T-helper 1 cell (primary cell): ENCODE data around the gene PRR27.
A peak's percentile ranks its signal among the peaks of the same experiment; 100 is the strongest.

Experiments
- DNase-seq, 5 donors: peaks; one replicate each; pipeline ENCODE4 v3.0.0-alpha.2; 2012 to 2020
- total RNA-seq, 4 donors: gene quantifications; one replicate each; lab custom pipeline; 2026; lab: John Stamatoyannopoulos, UW

The PRR27 gene
- 0 reads per million in 4 donors for total RNA-seq

DNA sequence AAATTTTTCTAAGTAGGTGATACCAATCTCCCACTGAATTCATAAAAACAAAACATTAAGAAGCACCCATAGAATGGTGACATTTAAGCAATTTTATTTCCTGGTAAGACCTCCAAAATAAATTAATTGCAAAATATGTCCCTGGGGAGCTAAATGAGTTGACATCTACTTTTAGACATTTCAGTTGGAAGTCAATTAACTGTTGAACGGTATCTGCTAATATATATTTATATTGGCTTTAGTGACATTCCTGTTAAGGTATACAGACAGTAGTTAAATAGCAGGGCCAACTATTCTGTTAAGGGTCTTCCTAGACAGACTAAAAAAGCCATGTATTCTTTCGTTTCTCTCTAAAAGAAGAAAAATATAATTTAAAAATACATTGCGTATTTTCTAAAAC is at the start of gene PRR27:
TSS of gene PRR27 (plus strand) at position 301 of the 400 bp plus-strand sequence. CDS start 139 bp downstream, outside the sequence.
- DNase-seq = no peak

DNA sequence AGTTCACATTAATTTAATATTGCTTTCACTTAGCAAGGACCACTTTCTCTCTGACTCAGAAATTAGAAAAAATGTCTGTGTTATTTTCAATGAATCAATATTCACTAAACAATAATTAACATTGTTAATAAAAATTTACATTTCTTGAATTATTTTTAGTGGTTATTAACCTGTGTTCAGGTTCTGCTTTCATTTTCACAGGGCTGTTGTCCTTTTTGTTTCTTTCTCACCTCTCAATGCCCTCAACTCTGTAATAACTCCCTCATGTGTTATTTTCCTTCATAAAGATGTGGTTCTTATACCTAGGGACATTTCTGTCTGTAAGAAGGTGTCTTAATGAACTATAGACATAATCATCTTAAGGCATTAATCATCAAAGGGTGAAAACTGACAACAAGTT is 43.1 kb upstream of the PRR27 start:
- DNase-seq = no peak

DNA sequence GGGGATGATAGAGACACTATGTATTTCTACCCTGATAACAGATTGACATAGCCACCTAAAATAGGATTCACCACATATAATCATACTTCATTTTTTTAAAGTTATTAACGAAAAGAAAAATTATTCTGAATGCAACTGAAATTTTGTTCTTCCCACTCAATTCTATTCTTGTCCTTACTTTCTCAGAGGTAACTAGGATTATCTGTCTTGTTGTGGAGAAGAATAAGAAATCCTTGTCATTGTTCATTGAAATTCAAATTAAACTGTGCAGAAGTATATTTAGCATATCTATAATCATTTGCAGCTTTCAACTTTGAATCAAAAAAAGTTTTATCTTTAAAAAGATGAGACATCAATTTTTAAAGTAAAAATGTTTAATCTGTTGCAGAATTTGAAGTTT is 40.4 kb upstream of the PRR27 start:
- DNase-seq = no peak

DNA sequence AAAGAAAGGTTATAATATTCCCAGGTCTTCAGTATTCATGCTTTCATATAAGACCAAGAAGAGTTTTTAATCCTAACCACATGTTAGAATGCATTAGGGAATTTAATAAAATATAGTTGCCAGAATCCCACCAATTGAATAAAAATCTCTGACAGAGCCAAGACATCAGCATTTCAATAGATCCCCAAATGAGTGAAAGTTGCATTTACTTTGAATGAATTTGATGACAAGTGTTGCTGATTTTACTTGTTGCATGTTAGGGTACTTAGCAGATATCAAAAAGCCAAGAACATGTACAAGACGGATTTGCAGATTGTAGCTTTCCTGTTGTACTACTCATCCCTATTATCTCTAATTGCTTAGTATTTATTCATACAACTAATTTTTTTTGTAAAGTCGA is 39.9 kb upstream of the PRR27 start:
- no peak for DNase-seq

DNA sequence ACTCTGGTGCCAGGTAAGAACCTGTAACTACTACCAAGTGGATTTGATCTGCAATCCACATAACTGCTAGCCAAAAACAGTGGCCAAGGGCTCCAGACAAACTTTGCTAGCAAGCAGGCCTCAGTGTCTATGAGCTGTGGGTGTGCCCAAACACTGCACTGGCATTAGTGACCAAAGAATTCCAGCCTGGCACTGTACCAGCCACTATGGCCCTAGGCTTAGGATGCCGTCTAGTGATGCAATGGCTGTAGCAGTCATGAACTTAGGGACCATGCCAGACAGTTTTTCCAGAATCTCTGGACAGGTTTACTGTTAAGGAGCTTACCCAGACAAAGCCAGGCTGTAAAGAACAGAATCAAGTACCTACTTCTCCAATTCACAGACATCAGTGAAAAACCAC is 33.7 kb upstream of the PRR27 start:
- no peak for DNase-seq

DNA sequence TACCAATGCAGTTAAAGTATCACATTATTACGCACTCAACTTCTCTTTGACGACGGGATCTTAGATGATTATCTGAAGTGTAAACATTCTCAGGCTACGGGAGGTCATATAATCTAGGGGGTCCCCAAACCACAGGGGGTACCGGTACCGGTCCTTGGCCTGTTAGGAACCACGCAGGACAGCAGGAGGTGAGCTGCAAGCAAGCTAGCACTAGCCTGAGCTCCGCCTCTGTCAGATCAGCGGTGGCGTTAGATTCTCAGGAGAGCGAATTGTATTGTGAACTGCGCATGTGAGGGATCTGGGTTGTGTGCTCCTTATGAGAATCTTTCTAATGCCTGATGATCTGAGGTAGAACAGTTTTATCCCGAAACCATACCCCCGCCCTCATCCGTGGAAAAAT is 20.6 kb upstream of the PRR27 start:
- no peak for DNase-seq

DNA sequence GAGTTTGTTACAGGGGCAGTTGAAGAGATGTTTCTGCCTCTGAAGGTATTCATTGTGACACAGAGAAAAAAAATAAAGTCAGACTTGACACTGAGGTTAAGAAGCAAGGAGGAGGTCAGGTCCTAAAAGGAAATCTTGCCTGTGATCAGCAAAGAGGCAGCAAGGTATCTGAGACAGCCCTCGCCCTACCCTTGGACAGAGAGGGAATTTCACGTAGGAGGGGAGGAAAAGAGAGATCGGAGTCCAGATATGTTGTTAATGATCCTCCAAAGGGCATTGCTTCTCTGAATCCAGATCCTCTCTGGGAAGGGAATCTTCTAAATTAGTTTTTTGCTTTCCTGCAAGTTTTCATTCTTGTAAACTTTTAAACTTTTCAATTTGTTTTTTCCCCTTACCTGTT is 15.3 kb upstream of the PRR27 start:
- no peak for DNase-seq

DNA sequence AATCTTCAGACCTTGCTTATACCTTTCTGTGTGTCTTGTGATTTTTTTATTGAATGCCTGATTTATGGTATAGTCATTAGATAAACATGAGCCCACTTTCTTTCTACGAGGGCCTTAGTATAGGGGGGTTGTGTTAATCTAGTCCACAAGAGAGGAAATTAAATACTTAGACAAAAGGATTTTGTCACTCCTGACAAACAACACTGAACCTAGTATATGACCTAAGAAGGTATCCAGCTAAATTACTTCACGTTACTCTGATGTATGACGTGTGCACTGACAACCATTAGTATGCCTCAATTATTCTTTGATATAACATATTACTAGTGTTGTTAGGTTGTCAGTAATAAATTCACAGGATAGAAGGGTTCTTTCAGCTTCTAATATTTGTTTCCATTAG is 2.8 kb upstream of the PRR27 start:
- no peak for DNase-seq

DNA sequence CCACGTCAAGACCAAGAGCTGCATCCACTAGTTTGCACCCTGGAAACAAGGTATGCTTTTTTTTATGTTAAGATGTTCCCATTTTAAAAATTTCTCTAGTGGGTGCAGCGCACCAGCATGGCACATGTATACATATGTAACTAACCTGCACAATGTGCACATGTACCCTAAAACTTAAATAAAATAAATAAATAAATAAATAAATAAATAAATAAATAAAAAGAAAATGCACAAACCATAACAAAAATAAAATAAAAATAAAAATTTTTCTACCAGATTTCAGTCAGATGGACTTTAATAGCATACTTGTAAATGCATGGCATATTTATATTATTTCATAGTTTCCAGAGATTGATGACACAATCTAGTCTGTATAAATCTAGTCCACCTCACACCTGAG is 1.9 kb upstream of the PRR27 start:
- no peak for DNase-seq

DNA sequence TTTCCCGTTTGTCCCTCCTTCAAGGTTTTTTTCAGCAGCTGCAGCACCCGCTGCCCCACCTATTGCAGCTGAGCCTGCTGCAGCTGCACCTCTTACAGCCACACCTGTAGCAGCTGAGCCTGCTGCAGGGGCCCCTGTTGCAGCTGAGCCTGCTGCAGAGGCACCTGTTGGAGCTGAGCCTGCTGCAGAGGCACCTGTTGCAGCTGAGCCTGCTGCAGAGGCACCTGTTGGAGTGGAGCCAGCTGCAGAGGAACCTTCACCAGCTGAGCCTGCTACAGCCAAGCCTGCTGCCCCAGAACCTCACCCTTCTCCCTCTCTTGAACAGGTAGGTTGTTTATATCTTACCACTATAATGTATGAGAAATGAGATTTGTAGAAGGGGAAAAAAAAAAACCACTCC is 4.5 kb downstream of the PRR27 start:
- no peak for DNase-seq

DNA sequence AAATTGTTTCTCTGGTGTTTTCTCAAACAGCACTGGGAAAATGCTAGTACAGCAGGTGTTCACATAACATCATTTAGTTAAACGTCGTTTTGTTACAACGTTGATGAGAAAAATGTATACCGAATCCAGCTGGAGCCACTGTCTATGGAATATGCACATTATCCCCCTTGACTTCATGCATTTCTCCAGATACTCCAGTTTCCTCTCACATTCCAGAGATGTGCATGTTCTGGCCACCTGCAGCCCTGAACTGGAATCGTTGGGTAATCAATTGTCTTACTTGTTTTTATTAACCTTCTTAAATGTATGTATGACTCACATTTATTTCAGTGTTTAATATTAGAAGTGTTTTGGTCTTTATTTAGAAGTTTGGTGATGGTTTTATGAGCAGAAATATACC is 23.1 kb downstream of the PRR27 start:
- no peak for DNase-seq

DNA sequence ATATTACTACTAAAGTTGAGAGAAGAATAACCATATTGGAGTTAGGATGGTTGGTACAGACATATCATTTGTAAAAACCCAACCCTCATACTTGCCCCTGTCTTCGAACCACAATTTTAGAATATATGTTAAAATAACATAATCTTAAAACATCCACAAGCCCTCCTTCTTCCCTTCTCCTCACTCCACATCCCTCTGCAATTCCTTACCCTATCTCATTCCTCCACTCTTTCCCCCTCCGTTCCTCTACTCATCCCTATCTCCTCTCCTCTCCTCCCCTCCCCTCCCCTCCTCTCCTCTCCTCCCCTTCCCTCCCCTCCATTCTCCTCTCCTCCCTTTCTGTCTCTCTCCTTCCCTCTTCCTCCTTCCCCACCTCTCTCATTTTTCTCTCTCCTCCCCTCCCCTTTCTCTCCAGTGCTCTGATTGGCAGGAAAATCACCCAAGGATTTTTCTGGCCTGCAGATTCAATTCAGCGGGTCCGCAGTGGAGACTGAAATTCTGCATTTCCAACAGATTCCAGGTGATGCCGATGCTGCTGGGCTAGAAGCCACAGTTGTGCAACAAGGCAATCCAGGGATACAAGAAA is 24.1 kb downstream of the PRR27 start:
- DNase-seq = no peak

DNA sequence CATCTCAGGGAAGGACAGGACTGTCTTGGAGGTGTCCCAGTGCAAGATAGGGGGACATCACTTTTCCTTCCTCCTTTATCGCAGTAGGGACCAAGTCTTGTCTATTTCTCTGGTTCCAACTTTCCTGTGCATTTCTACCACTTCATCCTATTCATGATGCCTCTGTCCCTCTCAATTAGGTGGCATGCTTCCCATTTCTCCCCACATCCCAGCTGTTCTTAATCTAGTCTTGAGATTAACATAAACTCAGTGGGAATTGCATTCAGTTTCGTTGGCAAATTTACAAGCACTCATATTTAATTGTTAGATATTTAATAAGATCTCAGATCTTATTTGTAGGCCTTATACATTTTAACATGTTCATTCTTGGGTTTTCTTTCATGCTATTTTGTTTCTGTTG is 25.8 kb downstream of the PRR27 start:
- DNase-seq = no peak

DNA sequence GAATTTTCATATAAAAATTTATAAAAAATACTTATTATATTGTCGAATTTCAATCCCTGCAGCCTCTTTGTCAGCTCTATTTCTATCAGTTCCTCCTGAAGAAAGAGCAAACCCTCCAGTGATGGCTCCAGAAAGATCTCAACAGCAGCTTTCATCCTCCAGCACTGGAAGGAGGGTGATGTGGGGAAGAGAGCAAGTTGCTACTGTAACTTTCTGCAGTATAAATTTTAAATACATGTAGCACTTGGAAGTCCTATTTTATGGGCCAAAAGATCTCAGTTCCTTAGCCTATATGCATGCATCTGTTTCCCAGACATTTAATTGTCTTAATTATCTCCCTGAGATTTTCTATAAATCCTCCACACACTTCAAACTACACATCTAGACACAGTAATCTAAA is 27.8 kb downstream of the PRR27 start:
- no peak for DNase-seq

DNA sequence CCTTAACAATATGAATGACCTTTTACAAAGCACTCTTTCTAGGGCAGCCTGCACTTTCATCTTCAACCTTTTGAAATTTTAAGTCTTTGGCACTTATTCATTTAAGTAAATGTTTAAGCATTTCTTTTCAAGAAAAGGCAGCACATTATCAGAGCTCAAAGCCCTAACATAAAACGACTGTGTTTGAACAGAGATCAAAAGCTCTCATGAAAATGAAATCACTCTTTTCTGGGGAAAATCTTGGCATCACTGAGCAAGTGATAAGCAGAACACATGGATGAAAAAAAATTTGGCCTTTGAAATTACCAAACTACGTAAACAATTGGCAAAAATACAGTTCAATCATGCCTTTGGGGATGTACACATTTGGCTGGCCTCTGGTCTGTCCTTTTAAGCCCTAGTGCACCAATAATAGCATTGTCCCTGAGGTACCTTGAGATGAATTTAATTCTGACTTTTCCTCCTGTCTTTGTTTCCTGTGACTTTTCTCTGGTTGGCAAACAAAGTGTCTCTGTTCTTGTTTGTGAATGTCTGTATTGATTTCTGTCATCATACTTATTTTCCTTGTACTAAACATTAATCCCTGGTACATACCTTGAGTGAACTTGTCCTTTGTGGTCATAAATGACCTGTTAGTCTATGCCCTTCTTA is 28.6 kb downstream of the PRR27 start:
- DNase-seq = no peak

DNA sequence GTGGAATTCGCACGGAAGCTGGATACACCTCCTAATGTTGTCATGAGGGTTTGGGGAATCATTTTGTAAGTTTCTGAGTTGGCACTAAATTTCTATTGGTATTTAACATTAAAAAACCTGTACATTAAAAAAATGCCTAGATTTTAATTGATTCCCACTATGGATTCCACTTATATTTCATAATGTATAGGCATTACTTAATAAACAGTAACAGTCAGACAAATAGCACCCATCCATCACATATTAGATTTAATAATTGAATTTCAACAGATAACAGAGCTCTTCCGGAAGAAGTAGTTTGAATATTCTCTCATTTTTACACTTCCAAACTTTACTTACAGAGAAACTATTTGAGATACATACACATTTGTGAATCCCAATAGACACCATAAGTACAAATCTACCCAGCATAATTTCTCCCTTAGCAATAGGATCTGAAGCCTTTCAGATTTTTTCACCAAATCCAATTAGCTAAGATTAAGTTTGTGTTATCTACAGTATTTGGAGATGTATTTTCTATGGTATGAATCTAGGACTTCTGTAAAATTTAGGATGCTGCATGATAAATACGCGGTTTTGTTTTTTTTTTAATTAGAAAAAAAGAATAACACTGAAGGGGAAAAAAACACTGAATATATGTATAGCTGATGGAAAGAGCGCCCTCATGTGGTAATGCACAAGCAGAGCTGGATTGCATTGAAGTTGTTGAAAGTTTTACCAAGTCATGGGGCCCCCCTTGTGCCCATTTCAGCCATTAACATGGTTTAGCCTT is 29.3 kb downstream of the PRR27 start:
- peak in 1 of 5 donors; percentile 19 for DNase-seq

DNA sequence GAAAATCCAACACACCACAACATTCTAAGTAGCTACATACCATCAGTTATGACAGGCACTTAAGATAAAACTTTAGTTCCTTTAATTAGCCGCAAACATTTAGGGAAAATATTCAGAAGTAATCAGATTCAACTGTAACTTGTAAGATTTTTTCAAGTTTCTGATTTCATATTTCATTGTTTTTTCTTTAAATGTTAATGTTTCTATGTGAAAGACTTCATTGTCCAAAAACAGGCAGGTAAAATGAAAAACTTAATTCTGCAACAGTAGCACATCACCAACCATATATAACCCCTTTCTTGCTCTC is 29.9 kb downstream of the PRR27 start:
- DNase-seq = no peak

DNA sequence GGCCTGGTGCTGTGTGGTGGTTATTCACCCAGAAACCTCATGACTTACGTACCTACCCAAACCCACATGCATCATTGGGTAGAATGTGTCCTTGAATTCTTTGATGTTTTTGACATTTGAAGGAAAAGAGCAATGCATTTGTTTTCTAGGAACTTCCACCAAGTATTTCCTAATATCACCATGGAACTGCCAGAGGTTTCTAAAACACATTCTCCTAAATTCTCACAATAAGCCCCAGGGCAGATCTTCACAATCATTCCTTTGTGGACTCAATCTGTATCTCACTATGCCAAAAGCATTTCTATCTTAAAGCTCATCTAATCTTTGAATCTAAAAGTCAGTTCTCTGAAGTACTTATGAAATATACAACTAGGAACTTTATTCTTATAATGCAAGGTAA is 33.2 kb downstream of the PRR27 start:
- no peak for DNase-seq

DNA sequence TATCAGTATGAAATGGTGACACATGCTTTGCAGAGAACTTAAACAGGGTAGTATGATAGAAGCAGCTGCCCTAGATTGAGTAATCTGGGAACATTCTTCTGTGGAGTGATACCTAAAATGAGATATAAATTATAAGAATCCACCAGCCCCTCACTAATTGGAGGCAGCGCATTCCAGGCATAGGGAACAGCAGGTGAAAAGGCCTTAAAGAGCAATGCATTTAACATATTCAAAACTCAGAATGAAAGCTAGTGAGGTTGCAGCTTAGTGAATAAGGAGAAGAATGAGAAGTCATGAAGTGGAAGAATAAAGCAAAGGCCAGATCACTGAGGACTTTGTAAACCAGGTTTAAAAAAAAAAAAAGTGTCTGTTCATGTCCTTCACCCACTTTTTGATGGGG is 36.5 kb downstream of the PRR27 start:
- DNase-seq = no peak

DNA sequence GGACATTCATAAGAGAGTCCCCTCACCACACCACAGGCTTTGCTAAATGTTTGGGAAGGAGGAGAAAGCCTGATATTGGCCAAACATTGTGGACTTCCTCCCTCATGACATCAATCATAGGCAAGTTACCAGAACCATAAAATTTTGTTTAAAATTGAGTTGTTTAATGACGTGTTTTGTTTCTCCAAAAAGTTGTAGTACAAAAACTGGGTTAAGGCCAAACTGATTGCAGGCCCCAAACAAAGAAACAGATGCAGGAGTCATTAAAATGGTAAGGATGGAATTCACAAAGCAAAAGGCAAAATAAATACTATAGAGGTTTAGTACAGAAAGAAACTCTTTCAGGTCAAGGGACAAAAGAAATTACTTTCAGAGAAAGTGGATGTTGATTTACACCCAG is 37.6 kb downstream of the PRR27 start:
- no peak for DNase-seq

DNA sequence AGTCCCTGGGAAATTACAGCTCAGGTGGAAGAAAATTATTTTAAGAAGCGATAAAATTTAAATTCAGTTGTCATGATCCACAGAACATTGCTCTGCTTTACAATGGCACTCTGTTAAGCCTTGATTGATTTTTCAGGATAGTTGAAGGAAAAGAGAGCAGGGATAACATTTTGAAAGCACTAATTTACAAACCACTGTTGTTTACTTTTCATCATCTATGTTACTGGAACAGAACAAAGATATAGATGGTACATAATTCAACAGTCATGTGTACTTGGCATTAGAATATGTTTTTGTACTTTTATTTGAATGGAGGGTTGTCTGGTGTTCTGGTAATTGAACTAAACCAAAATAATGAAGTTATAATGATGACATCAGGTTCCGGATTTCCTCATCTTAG is 38.9 kb downstream of the PRR27 start:
- no peak for DNase-seq

DNA sequence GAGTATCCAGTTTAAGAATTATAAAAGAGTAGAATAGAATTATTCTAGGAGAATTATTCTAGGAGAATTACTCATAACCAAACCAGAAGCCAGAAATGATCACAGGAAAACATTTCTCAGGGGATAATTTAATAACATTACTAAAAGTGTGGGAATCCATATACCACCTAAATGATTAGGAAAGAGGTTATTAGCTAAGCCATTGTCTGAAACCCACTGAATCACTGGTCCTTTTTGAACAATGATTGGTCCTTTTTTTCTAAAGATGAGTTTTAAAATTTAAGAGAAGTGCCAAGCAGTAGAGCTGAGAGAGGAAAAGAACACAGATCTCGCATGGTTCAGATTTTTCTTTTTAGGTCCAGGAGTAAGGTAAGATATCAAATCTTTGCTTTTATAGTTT is 41.4 kb downstream of the PRR27 start, which contains the start of gene ODAM:
TSS of gene ODAM (plus strand) at position 301 of the 400 bp plus-strand sequence. CDS start 819 bp downstream, outside the sequence.
- no peak for DNase-seq

DNA sequence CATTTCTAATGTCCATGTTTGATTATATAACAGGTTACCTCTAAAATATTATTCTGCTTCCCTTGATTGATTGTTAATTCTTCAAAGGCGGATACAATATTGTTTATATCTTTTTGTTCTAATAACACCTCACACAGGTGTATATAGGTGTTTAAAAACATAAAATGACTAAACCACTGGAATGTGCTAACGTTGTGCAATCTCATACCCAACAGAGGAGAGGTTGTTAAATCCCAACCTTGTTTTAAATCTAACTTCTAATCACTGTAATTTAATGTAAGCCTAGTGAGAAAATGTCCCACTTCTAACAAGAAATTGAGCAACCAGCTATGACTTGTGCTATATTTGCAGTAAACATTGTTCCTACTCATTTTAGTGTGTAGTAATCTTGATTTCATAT is 42.8 kb downstream of the PRR27 start:
- DNase-seq = no peak

DNA sequence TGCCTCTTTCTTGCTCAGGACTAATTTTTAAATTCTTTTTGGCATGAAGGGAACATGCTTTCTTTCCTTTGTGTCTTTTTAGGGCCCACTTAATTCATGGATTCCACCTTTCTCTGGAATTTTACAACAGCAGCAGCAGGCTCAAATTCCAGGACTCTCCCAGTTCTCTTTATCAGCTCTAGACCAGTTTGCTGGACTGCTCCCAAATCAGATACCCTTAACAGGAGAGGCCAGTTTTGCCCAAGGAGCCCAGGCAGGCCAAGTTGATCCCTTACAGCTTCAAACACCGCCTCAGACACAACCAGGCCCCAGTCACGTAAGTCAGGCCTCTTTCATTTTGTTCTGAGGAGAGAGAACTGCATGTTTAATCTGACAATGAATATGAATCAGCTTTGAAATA is 43.8 kb downstream of the PRR27 start:
- no peak for DNase-seq
